ENCODE results near the gene KLHDC8B. TPM values are rescaled to one million over a fixed set of nuclear protein-coding genes. Genes with fewer than 3 reads are reported as not detected.

The KLHDC8B gene
- total and polyA plus RNA-seq, 9 donors, result 64.2 to 135 (median 92.4) TPM

Other genes with a start within 250 kb of the KLHDC8B start
- gene P4HTM, start 181.4 kb upstream of the KLHDC8B start, total RNA-seq, result 17.2 TPM
- gene P4HTM, start 181.4 kb upstream of the KLHDC8B start, polyA plus RNA-seq (ENCODE audit: insufficient read depth in 1 of 8, insufficient read length in 8 of 8, low replicate concordance in 1 of 8), result 10 to 100 TPM; 11.0 to 16.7 (median 14.3) TPM
- gene WDR6, start 164.2 kb upstream of the KLHDC8B start, total RNA-seq, result 79.4 TPM
- gene WDR6, start 164.2 kb upstream of the KLHDC8B start, polyA plus RNA-seq (ENCODE audit: insufficient read depth in 1 of 8, insufficient read length in 8 of 8, low replicate concordance in 1 of 8), result 100 to 1,000 TPM in 7 of 8 donors, 10 to 100 TPM in 1; 99.3 to 139 (median 114) TPM
- gene DALRD3, start 153.0 kb upstream of the KLHDC8B start, total RNA-seq, result 21.4 TPM
- 10 to 100 TPM; 26.5 to 39.7 (median 29.1) TPM for gene DALRD3, start 153.0 kb upstream of the KLHDC8B start, polyA plus RNA-seq (ENCODE audit: insufficient read depth in 1 of 8, insufficient read length in 8 of 8, low replicate concordance in 1 of 8)
- 46.8 TPM for gene NDUFAF3, start 149.5 kb upstream of the KLHDC8B start, total RNA-seq
- 10 to 100 TPM; 48.3 to 64.1 (median 52.7) TPM for gene NDUFAF3, start 149.5 kb upstream of the KLHDC8B start, polyA plus RNA-seq (ENCODE audit: insufficient read depth in 1 of 8, insufficient read length in 8 of 8, low replicate concordance in 1 of 8)
- 290 TPM for gene IMPDH2, start 142.2 kb upstream of the KLHDC8B start, total RNA-seq
- 100 to 1,000 TPM; 211 to 266 (median 248) TPM for gene IMPDH2, start 142.2 kb upstream of the KLHDC8B start, polyA plus RNA-seq (ENCODE audit: insufficient read depth in 1 of 8, insufficient read length in 8 of 8, low replicate concordance in 1 of 8)
- 67.4 TPM for gene QRICH1, start 77.5 kb upstream of the KLHDC8B start, total RNA-seq
- gene QRICH1, start 77.5 kb upstream of the KLHDC8B start, polyA plus RNA-seq (ENCODE audit: insufficient read depth in 1 of 8, insufficient read length in 8 of 8, low replicate concordance in 1 of 8), result 10 to 100 TPM; 48.4 to 61.8 (median 54.6) TPM
- gene QARS1, start 66.8 kb upstream of the KLHDC8B start, total RNA-seq, result 232 TPM
- 100 to 1,000 TPM; 241 to 290 (median 272) TPM for gene QARS1, start 66.8 kb upstream of the KLHDC8B start, polyA plus RNA-seq (ENCODE audit: insufficient read depth in 1 of 8, insufficient read length in 8 of 8, low replicate concordance in 1 of 8)
- 26.8 TPM for gene USP19, start 50.8 kb upstream of the KLHDC8B start, total RNA-seq
- gene USP19, start 50.8 kb upstream of the KLHDC8B start, polyA plus RNA-seq (ENCODE audit: insufficient read depth in 1 of 8, insufficient read length in 8 of 8, low replicate concordance in 1 of 8), result 10 to 100 TPM; 31.1 to 40.3 (median 34.6) TPM
- gene LAMB2, start 38.5 kb upstream of the KLHDC8B start, total RNA-seq, result 445 TPM
- 100 to 1,000 TPM; 350 to 408 (median 380) TPM for gene LAMB2, start 38.5 kb upstream of the KLHDC8B start, polyA plus RNA-seq (ENCODE audit: insufficient read depth in 1 of 8, insufficient read length in 8 of 8, low replicate concordance in 1 of 8)
- gene CCDC71, start 5.3 kb upstream of the KLHDC8B start, total RNA-seq, result 13.7 TPM
- gene CCDC71, start 5.3 kb upstream of the KLHDC8B start, polyA plus RNA-seq (ENCODE audit: insufficient read depth in 1 of 8, insufficient read length in 8 of 8, low replicate concordance in 1 of 8), result 10 to 100 TPM; 15.7 to 19.3 (median 16.4) TPM
- gene C3orf62, start 105.6 kb downstream of the KLHDC8B start, total RNA-seq, result 3.1 TPM
- 10 to 100 TPM in 1 of 8 donors, 1 to 10 TPM in 7; 4.2 to 13.2 (median 6.6) TPM for gene C3orf62, start 105.6 kb downstream of the KLHDC8B start, polyA plus RNA-seq (ENCODE audit: insufficient read depth in 1 of 8, insufficient read length in 8 of 8, low replicate concordance in 1 of 8)
- gene USP4, start 168.5 kb downstream of the KLHDC8B start, total RNA-seq, result 17.9 TPM
- 10 to 100 TPM; 36.9 to 59.0 (median 45.2) TPM for gene USP4, start 168.5 kb downstream of the KLHDC8B start, polyA plus RNA-seq (ENCODE audit: insufficient read depth in 1 of 8, insufficient read length in 8 of 8, low replicate concordance in 1 of 8)
- gene GPX1, start 186.8 kb downstream of the KLHDC8B start, total RNA-seq, result 118 TPM
- gene GPX1, start 186.8 kb downstream of the KLHDC8B start, polyA plus RNA-seq (ENCODE audit: insufficient read depth in 1 of 8, insufficient read length in 8 of 8, low replicate concordance in 1 of 8), result 100 to 1,000 TPM; 124 to 153 (median 143) TPM
- 217 TPM for gene RHOA, start 240.4 kb downstream of the KLHDC8B start, total RNA-seq
- gene RHOA, start 240.4 kb downstream of the KLHDC8B start, polyA plus RNA-seq (ENCODE audit: insufficient read depth in 1 of 8, insufficient read length in 8 of 8, low replicate concordance in 1 of 8), result 100 to 1,000 TPM; 427 to 558 (median 459) TPM
- gene TCTA, start 240.8 kb downstream of the KLHDC8B start, total RNA-seq, result 13.3 TPM
- gene TCTA, start 240.8 kb downstream of the KLHDC8B start, polyA plus RNA-seq (ENCODE audit: insufficient read depth in 1 of 8, insufficient read length in 8 of 8, low replicate concordance in 1 of 8), result 10 to 100 TPM; 13.3 to 19.7 (median 16.9) TPM

Measured in muscle of leg (tissue), 9 donors.